Body of pancreas (tissue), 4 donors: ENCODE results near the gene CHRND.

Experiments used
- POLR2A ChIP-seq, 3 donors: fragments of 450-650 bp; IDR thresholded peaks; one replicate each; pipeline ENCODE4 v1.6.1; 2016; ENCODE audit warnings: antibody characterized with exemption in 3 of 3, mild to moderate bottlenecking in 2 of 3
- TF ChIP-seq, protein P1 (sequence below), 7 experiments: fragments of 450-650 bp in 4 of 7; fragments of 200-600 bp in 3 of 7; sonication (generic) in 3 of 7; IDR thresholded peaks; one replicate each; pipeline ENCODE4 v1.5.1; 2016 to 2019; ENCODE audit warnings: antibody characterized with exemption in 7 of 7

GRCh38 chr2:232523402-232523681, 2.6 kb upstream of the CHRND start:
- TF ChIP-seq, protein P1, sequence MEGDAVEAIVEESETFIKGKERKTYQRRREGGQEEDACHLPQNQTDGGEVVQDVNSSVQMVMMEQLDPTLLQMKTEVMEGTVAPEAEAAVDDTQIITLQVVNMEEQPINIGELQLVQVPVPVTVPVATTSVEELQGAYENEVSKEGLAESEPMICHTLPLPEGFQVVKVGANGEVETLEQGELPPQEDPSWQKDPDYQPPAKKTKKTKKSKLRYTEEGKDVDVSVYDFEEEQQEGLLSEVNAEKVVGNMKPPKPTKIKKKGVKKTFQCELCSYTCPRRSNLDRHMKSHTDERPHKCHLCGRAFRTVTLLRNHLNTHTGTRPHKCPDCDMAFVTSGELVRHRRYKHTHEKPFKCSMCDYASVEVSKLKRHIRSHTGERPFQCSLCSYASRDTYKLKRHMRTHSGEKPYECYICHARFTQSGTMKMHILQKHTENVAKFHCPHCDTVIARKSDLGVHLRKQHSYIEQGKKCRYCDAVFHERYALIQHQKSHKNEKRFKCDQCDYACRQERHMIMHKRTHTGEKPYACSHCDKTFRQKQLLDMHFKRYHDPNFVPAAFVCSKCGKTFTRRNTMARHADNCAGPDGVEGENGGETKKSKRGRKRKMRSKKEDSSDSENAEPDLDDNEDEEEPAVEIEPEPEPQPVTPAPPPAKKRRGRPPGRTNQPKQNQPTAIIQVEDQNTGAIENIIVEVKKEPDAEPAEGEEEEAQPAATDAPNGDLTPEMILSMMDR (IDR thresholded peaks at IDR 0.05), result no peak
- no peak for TF ChIP-seq POLR2A (IDR thresholded peaks at IDR 0.05)
